HFFc6 (cell line): ENCODE measurements around the gene MELK. TPM values are rescaled to one million over a fixed set of nuclear protein-coding genes. Genes with fewer than 3 reads are reported as not detected.

ENCODE experiments used
- DNase-seq: peaks from one replicate; pipeline ENCODE4 v3.0.0-alpha.2; 2018
- H3K27ac Mint-ChIP-seq: 2 replicates; pipeline ENCODE4 v1.8.0; 2020; ENCODE audit warnings: mild to moderate bottlenecking, mixed read lengths
- H3K27me3 Mint-ChIP-seq: 2 replicates; pipeline ENCODE4 v1.8.0; 2021; ENCODE audit warnings: mild to moderate bottlenecking, moderate library complexity, mixed read lengths; ENCODE audit not compliant: insufficient read depth
- H3K36me3 Mint-ChIP-seq: 2 replicates; pipeline ENCODE4 v1.8.0; 2021; ENCODE audit warnings: low read depth, mixed read lengths
- H3K4me1 Mint-ChIP-seq: 2 replicates; pipeline ENCODE4 v1.8.0; 2020; ENCODE audit warnings: low read depth, mixed read lengths
- H3K4me3 Mint-ChIP-seq: 2 replicates; pipeline ENCODE4 v1.8.0; 2020; ENCODE audit warnings: mild to moderate bottlenecking, moderate library complexity, mixed read lengths
- H3K9me3 Mint-ChIP-seq: 2 replicates; pipeline ENCODE4 v1.8.0; 2020; ENCODE audit warnings: mild to moderate bottlenecking, mixed read lengths
- total RNA-seq, 6 experiments: library from RNA; stranded (reverse); fragmentation: NEBNext Ultra II Directional; extraction: Animal tissue kit (Norgen Biotek cat#: 25700); gene quantifications; 2 replicates in 1 of 6; 3 replicates in 5 of 6; pipeline ENCODE4 v1.2.3, GENCODE V29; 2021
- TF ChIP-seq, protein P1 (sequence below): fragments of 200-600 bp; sonication (generic); IDR thresholded peaks from 2 replicates; pipeline ENCODE4 v1.5.0; 2021; ENCODE audit warnings: antibody characterized with exemption, mild to moderate bottlenecking

Gene MELK
- total RNA-seq, 6 experiments from 2014 or later: 16.6 to 40.5 (median 35.6) TPM

- Mint-ChIP-seq H3K9me3 (no peaks in the 10 kb centered on the region), H3K27me3 (no peaks in the 10 kb centered on the region; the same call in 1 of the 2 replicates), H3K4me3 (no peak overlapping the region), H3K36me3 (no peaks in the 10 kb centered on the region), H3K27ac (no peak overlapping the region), H3K4me1 (no peaks in the 10 kb centered on the region)
- TF ChIP-seq, protein P1, sequence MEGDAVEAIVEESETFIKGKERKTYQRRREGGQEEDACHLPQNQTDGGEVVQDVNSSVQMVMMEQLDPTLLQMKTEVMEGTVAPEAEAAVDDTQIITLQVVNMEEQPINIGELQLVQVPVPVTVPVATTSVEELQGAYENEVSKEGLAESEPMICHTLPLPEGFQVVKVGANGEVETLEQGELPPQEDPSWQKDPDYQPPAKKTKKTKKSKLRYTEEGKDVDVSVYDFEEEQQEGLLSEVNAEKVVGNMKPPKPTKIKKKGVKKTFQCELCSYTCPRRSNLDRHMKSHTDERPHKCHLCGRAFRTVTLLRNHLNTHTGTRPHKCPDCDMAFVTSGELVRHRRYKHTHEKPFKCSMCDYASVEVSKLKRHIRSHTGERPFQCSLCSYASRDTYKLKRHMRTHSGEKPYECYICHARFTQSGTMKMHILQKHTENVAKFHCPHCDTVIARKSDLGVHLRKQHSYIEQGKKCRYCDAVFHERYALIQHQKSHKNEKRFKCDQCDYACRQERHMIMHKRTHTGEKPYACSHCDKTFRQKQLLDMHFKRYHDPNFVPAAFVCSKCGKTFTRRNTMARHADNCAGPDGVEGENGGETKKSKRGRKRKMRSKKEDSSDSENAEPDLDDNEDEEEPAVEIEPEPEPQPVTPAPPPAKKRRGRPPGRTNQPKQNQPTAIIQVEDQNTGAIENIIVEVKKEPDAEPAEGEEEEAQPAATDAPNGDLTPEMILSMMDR: no peak
- DNase-seq: no peak
Measured at GRCh38 chr9:36637491-36638270, 65.0 kb downstream of the MELK start.

- H3K27ac Mint-ChIP-seq: no peak overlapping the region
- DNase-seq: no peak
- H3K36me3 Mint-ChIP-seq: peaks cover 4% of the 10 kb centered on the region; the same call in 1 of the 2 replicates
- H3K4me1 Mint-ChIP-seq: no peaks in the 10 kb centered on the region
- TF ChIP-seq, protein P1: no peak
- no peaks in the 10 kb centered on the region for H3K9me3 Mint-ChIP-seq
- H3K27me3 Mint-ChIP-seq: no peaks in the 10 kb centered on the region; the same call in 1 of the 2 replicates
- H3K4me3 Mint-ChIP-seq: no peak overlapping the region
Measured at GRCh38 chr9:36640771-36641381, 68.2 kb downstream of the MELK start.

GRCh38 chr9:36642817-36643216, 70.1 kb downstream of the MELK start:
- Mint-ChIP-seq H3K27ac (no peak overlapping the region), H3K4me1 (no peaks in the 10 kb centered on the region), H3K4me3 (no peak overlapping the region), H3K36me3 (peaks cover 4% of the 10 kb centered on the region; the same call in 1 of the 2 replicates), H3K9me3 (no peaks in the 10 kb centered on the region), H3K27me3 (no peaks in the 10 kb centered on the region)
- TF ChIP-seq, protein P1: no peak
- no peak for DNase-seq

- H3K27ac Mint-ChIP-seq: no peak overlapping the region
Measured at GRCh38 chr9:36656842-36657241, 84.1 kb downstream of the MELK start.

GRCh38 chr9:36659500-36659899, 86.8 kb downstream of the MELK start:
- Mint-ChIP-seq H3K27me3 (no peaks in the 10 kb centered on the region; the same call in 1 of the 2 replicates), H3K4me1 (peaks cover 4% of the 10 kb centered on the region), H3K4me3 (no peak overlapping the region), H3K36me3 (peaks cover 36% of the 10 kb centered on the region), H3K27ac (no peak overlapping the region), H3K9me3 (no peaks in the 10 kb centered on the region)
- TF ChIP-seq, protein P1: no peak
- DNase-seq: no peak

More at GRCh38 chr9:36656842-36657241, 84.1 kb downstream of the MELK start:
- Mint-ChIP-seq H3K27me3 (no peaks in the 10 kb centered on the region), H3K9me3 (no peaks in the 10 kb centered on the region), H3K4me3 (no peak overlapping the region), H3K4me1 (no peaks in the 10 kb centered on the region), H3K36me3 (peaks cover 27% of the 10 kb centered on the region)
- TF ChIP-seq, protein P1: no peak
- DNase-seq: no peak
